ENCODE measurements around the gene BMAL1.

The BMAL1 gene

DNA sequence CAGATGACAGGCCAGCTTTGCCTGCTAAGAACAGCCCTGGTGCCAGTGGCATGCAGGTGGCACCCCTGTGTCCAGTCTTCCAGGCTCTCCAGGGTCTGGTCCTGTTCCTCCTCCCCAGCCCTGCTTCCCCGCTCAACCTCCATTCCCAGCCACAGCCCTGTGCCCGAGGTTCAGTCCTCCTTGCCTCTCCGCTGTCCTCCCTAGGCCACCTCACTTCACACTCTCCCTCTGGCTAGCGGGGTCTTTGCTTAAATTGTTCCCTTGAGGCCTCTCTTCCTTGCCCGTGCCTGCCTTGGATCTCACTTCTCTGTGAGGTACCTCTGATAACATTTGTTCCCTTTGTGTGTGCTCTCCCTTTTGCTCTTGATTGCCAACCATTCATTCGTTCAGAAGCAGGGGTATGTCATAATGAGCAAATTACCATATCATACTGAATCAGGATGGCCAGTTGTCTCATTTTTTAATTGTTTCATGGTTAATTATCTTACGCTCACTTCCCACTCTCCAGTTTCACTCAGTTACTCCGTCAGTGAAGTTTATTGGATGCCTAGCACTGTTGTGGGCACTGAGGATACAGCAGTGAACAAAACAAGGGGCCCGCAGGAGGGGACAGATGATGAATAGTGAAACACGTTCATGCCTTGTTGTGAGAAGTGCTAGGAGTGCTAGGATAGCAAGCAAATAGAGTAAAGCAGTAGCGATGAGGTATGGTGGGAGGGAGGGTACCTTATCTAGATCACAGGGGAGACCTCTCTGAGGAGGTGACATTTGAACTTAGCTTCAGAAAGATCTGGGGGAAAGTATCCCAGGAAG, 7.4 kb downstream of the BMAL1 start:
- TF ChIP-seq, protein P1, sequence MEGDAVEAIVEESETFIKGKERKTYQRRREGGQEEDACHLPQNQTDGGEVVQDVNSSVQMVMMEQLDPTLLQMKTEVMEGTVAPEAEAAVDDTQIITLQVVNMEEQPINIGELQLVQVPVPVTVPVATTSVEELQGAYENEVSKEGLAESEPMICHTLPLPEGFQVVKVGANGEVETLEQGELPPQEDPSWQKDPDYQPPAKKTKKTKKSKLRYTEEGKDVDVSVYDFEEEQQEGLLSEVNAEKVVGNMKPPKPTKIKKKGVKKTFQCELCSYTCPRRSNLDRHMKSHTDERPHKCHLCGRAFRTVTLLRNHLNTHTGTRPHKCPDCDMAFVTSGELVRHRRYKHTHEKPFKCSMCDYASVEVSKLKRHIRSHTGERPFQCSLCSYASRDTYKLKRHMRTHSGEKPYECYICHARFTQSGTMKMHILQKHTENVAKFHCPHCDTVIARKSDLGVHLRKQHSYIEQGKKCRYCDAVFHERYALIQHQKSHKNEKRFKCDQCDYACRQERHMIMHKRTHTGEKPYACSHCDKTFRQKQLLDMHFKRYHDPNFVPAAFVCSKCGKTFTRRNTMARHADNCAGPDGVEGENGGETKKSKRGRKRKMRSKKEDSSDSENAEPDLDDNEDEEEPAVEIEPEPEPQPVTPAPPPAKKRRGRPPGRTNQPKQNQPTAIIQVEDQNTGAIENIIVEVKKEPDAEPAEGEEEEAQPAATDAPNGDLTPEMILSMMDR (IDR thresholded peaks at IDR 0.05; ENCODE audit: insufficient read depth, low read length, missing control alignments), result no peak
- CTCF ChIA-PET, result interaction anchor here (2.0 kb wide), 1 partner anchor 59 kb away, joined by 10 read pairs; no protein-coding TSS in a partner anchor
- no peak for DNase-seq (ENCODE audit: low read depth, low spot score)

DNA sequence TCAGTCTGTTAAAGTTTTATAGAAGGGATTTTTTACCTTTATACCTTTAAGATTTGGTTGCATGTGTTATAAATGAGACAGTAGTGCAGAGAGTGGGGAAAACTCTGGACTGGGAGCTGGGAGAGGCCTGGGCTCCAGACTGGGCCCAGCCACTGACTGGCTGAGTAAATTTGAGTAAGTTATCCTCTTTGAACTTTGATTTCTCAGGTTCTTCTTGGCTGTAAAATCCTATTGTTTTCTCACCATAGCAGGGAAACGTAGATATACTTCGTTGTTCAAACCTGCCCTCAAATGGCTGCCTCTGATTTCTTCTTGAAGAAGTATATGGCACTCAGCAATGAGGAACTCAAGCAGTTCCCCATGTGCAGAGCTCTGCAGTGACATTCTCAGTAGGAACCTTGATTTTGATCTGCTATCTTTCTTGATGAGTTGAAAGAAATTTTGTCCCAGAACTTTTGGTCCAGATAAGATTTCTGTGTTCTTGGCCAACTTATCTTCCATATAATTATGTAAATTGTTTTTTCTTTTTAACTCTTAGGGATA, 8.8 kb downstream of the BMAL1 start:
- H3K4me3 ChIP-seq (ENCODE audit: low read depth, low read length), result no peak overlapping the region
- POLR2A ChIA-PET, result no interaction called here
- TF ChIP-seq, protein P1 (IDR thresholded peaks at IDR 0.05; ENCODE audit: insufficient read depth, low read length, missing control alignments), result no peak
- DNase-seq (ENCODE audit: low read depth, low spot score), result no peak
- CTCF ChIA-PET, result interaction anchor here (1.0 to 2.0 kb wide), 3 partner anchors 48 to 99 kb away, joined by 3 to 10 read pairs (median 7); no protein-coding TSS in a partner anchor

More for the DNA sequence above, 7.4 kb downstream of the BMAL1 start:
- no peak overlapping the region for H3K4me3 ChIP-seq (ENCODE audit: low read depth, low read length)
- POLR2A ChIA-PET, result no interaction called here

DNA sequence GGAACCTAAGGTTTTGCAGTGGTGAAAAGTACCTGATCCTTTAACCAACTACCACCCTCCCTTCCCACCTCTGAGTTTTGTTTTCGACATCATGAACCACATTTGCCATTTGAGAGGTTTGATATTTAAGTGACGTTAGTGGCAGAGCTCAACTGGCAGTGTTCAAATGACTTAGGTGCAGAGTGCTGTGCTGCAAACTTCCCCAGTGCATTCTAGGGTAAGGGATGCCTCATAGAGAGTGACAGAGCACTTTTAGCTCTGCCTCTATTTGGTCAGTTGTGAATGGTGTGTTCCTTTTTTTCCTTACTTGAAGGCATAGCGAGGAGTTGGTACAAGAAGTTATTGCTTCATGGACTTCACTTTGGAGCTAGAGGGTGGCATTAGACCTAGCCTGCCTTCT, 9.4 kb downstream of the BMAL1 start:
- ChIA-PET POLR2A (no interaction called here), CTCF (interaction anchor here (0.6 to 2.0 kb wide), 4 partner anchors 48 to 99 kb away, joined by 3 to 10 read pairs (median 5); no protein-coding TSS in a partner anchor)
- TF ChIP-seq, protein P1 (IDR thresholded peaks at IDR 0.05; ENCODE audit: insufficient read depth, low read length, missing control alignments), result no peak
- DNase-seq (ENCODE audit: low read depth, low spot score), result no peak
- H3K4me3 ChIP-seq (ENCODE audit: low read depth, low read length), result no peak overlapping the region

DNA sequence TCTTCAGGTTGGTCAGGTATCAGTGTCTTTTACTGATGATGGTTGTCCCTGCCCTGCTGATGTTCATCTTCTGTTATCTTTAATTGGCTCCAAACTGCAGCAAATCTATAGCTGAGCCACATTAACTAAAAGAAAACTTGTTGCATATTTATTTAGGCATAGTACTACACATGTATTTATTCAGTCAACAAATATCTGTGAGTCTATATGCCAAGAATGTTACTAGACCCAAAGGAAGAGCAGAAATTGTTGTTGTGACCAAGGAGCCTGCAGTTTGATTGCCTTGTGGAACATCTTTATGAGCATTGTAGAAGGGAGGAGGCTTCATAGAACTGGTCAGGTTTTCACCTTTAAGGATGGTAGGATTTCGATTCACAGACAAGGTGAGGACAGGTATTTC, 10.1 kb downstream of the BMAL1 start:
- POLR2A ChIA-PET, result no interaction called here
- CTCF ChIA-PET, result interaction anchor here (1.4 to 2.0 kb wide), 2 partner anchors 49 to 57 kb away, joined by 3 to 7 read pairs; no protein-coding TSS in a partner anchor
- H3K4me3 ChIP-seq (ENCODE audit: low read depth, low read length), result no peak overlapping the region
- TF ChIP-seq, protein P1 (IDR thresholded peaks at IDR 0.05; ENCODE audit: insufficient read depth, low read length, missing control alignments), result no peak
- no peak for DNase-seq (ENCODE audit: low read depth, low spot score)

DNA sequence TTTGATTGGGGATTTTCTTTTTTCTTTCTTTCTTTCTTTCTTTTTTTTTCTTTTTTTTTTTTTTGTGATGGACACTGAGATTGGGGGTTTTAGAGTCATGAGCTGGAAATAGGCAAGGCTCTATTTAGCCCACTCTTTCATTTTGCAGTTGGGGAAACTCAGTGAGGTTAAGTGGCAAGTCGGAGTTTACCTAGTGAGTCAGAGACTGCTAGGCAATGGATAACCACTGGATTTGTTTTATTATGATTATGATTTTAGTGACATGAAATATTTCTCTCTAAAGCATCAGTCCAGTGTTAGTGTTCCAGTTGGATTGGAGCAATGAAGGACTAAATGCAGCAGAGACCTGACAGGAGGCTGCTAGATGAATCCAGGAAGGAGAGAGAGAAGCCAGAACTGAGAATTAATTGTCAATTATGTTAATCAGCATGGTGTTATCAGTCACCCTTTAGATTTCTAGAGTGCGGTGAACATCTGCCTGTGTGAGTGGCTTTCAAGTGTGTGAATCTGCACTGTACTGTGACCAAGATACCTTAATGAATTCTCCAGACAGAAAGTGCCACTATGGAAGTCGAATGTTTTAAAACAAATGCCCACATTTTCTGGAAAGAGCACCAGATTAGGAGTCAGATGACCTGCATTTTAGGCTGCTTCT, 10.9 kb downstream of the BMAL1 start:
- no peak for DNase-seq (ENCODE audit: low read depth, low spot score)
- no peak overlapping the region for H3K4me3 ChIP-seq (ENCODE audit: low read depth, low read length)
- ChIA-PET CTCF (interaction anchor here (1.4 kb wide), 1 partner anchor 56 kb away, joined by 3 read pairs; no protein-coding TSS in a partner anchor), POLR2A (no interaction called here)
- TF ChIP-seq, protein P1 (IDR thresholded peaks at IDR 0.05; ENCODE audit: insufficient read depth, low read length, missing control alignments), result no peak

DNA sequence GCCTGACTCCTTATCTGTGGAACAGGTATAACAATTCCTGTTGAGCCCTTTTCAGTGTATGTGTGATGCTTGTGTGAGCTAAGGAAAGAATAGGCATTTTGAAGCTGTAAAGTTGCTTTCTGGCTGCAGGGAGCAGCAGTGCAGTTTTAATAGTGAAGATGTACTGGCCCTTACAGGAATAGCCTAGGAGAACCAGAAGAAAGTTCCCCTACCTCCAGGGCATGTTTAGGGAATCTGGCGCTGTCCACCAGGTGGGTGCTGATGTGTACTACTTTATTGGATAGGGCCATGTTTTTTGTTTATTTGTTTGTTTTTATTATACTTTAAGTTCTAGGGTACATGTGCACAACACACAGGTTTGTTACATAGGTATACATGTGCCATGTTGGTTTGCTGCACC, 11.5 kb downstream of the BMAL1 start:
- no peak overlapping the region for H3K4me3 ChIP-seq (ENCODE audit: low read depth, low read length)
- ChIA-PET CTCF (interaction anchor here (1.4 kb wide), 1 partner anchor 56 kb away, joined by 3 read pairs; no protein-coding TSS in a partner anchor), POLR2A (no interaction called here)
- no peak for DNase-seq (ENCODE audit: low read depth, low spot score)
- TF ChIP-seq, protein P1 (IDR thresholded peaks at IDR 0.05; ENCODE audit: insufficient read depth, low read length, missing control alignments), result no peak

Measured in AG04449 (cell line).